HUES6 (cell line): Measurements from ENCODE around the gene PELO.

Source experiments
- H3K27ac ChIP-seq: 2 replicates; pipeline ENCODE4 v1.7.0; 2013; ENCODE audit warnings: low read depth, mild to moderate bottlenecking, low read length, inconsistent platforms
- H3K27me3 ChIP-seq: 2 replicates; pipeline ENCODE4 v1.6.1; 2013; ENCODE audit warnings: low read length; ENCODE audit not compliant: control insufficient read depth, insufficient read depth
- H3K36me3 ChIP-seq: 2 replicates; pipeline ENCODE4 v1.6.1; 2013; ENCODE audit warnings: low read length; ENCODE audit not compliant: control insufficient read depth, insufficient read depth
- H3K4me1 ChIP-seq: 2 replicates; pipeline ENCODE4 v1.6.1; 2013; ENCODE audit warnings: low read length; ENCODE audit not compliant: control insufficient read depth, insufficient read depth
- H3K4me3 ChIP-seq: 2 replicates; pipeline ENCODE4 v1.5.1; 2013; ENCODE audit warnings: low read depth, low read length
- H3K9ac ChIP-seq: one replicate; pipeline ENCODE4 v1.6.1; 2013; ENCODE audit warnings: mild to moderate bottlenecking, low read length
- H3K9me3 ChIP-seq: 2 replicates; pipeline ENCODE4 v1.6.1; 2013; ENCODE audit warnings: low read depth, low read length; ENCODE audit not compliant: control insufficient read depth, insufficient read depth

The PELO gene

GRCh38 chr5:52786949-52787599 is 642 bp upstream of the PELO start:
- Histone ChIP-seq H3K4me3 (peak overlapping the region; percentile 77), H3K27ac (no peak overlapping the region), H3K36me3 (no peaks in the 10 kb centered on the region), H3K27me3 (no peaks in the 10 kb centered on the region), H3K9ac (no peak overlapping the region), H3K9me3 (no peaks in the 10 kb centered on the region), H3K4me1 (peaks cover 10% of the 10 kb centered on the region; the same call in 1 of the 2 replicates)

DNA sequence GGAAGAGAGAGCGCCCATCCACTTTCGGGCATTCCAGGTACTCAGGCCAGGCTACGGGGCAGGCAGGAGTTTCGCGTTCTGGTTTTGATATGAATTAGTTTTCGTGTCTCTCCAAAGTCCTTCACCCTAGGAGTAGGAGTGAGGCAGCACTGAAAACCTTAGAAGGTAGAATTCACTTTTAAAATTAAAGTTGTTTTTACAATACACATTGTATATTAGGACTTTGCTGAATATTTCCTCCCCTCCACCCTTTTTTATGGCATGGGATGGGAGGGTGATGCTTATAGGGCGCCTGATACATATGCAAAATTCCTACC is 747 bp downstream of the PELO start:
- Histone ChIP-seq H3K9me3 (no peaks in the 10 kb centered on the region), H3K4me3 (peak overlapping the region; percentile 77), H3K4me1 (peaks cover 10% of the 10 kb centered on the region; the same call in 1 of the 2 replicates), H3K9ac (peak overlapping the region; percentile 49), H3K27ac (no peak overlapping the region), H3K36me3 (no peaks in the 10 kb centered on the region), H3K27me3 (no peaks in the 10 kb centered on the region)

GRCh38 chr5:52789378-52789777 is 1.7 kb downstream of the PELO start:
- H3K4me1 ChIP-seq, result peaks cover 10% of the 10 kb centered on the region; the same call in 1 of the 2 replicates
- H3K27me3 ChIP-seq, result no peaks in the 10 kb centered on the region
- no peaks in the 10 kb centered on the region for H3K36me3 ChIP-seq
- H3K9ac ChIP-seq, result no peak overlapping the region
- H3K9me3 ChIP-seq, result no peaks in the 10 kb centered on the region
- peak overlapping the region; percentile 77 for H3K4me3 ChIP-seq
- H3K27ac ChIP-seq, result no peak overlapping the region

DNA sequence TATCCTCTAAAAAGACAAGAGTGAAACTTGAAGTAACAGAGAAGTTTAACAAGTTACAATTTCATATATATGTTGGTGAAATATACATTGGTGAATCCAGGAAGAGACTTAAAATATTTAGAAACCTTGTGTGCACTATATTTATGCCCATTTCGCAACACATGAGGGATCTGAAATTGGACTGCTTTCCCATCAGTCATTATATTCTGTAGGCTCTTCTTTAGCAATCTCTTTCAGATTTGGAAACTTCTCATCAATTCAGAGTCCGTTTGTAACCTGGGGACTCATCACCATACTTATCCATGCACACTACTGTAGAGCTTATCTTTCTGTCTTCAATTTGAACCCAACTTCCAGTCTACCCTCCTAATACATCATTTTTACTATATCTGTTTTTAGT is 2.1 kb downstream of the PELO start:
- no peaks in the 10 kb centered on the region for H3K9me3 ChIP-seq
- H3K4me3 ChIP-seq, result no peak overlapping the region
- peaks cover 10% of the 10 kb centered on the region; the same call in 1 of the 2 replicates for H3K4me1 ChIP-seq
- H3K36me3 ChIP-seq, result no peaks in the 10 kb centered on the region
- H3K27ac ChIP-seq, result no peak overlapping the region
- H3K27me3 ChIP-seq, result no peaks in the 10 kb centered on the region
- H3K9ac ChIP-seq, result no peak overlapping the region

GRCh38 chr5:52791366-52791765 is 3.6 kb downstream of the PELO start:
- no peak overlapping the region for H3K27ac ChIP-seq
- H3K4me3 ChIP-seq, result no peak overlapping the region
- no peaks in the 10 kb centered on the region for H3K36me3 ChIP-seq
- H3K9ac ChIP-seq, result no peak overlapping the region
- H3K27me3 ChIP-seq, result no peaks in the 10 kb centered on the region
- H3K9me3 ChIP-seq, result no peaks in the 10 kb centered on the region
- H3K4me1 ChIP-seq, result peaks cover 10% of the 10 kb centered on the region; the same call in 1 of the 2 replicates

DNA sequence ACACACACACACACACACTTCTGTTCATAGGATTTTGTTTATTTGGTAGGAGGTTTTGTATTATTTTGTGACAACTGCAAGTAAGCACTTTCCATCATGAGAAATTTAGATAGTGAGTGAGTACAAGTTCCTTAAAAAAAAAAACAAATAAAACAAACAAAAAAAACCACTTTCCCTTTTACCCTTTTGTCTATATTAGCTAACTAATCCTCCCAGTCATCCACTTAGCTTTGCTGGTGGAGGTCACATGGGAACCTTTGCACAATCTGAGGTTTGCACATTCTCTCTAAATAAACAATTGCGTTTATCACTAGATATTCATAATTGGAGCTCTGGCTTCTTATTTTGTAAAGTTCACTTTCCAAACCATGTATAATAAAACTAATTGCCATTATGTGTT is 6.8 kb downstream of the PELO start:
- no peak overlapping the region for H3K27ac ChIP-seq

DNA sequence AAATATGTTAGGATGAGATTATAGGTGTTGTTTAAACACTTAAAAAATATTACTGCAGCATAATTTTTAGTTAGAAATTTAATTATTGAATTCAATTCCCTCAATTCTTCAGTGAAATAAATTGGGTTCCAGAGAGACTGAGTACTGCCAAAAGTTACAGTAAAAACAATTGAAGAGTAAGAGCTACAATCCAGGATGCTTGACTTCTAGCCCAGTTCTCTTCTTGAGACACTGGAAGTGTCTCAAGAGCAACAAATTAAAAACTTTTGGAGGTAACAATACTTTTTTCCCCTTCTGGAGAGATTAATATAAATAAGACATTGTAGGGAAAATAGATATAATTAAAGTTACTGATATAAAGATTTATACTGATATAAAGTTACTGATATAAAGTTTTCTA is 8.3 kb downstream of the PELO start:
- peaks cover 22% of the 10 kb centered on the region for H3K4me1 ChIP-seq
- no peak overlapping the region for H3K4me3 ChIP-seq
- no peaks in the 10 kb centered on the region for H3K36me3 ChIP-seq
- H3K27ac ChIP-seq, result no peak overlapping the region
- H3K9me3 ChIP-seq, result no peaks in the 10 kb centered on the region
- no peak overlapping the region for H3K9ac ChIP-seq
- no peaks in the 10 kb centered on the region for H3K27me3 ChIP-seq

More for the DNA sequence above, 6.8 kb downstream of the PELO start:
- H3K9ac ChIP-seq, result no peak overlapping the region
- no peaks in the 10 kb centered on the region for H3K9me3 ChIP-seq
- H3K36me3 ChIP-seq, result no peaks in the 10 kb centered on the region
- H3K4me3 ChIP-seq, result no peak overlapping the region
- peaks cover 22% of the 10 kb centered on the region for H3K4me1 ChIP-seq
- no peaks in the 10 kb centered on the region for H3K27me3 ChIP-seq

- no peaks in the 10 kb centered on the region for H3K27me3 ChIP-seq
- no peak overlapping the region for H3K9ac ChIP-seq
- no peaks in the 10 kb centered on the region for H3K9me3 ChIP-seq
- no peak overlapping the region for H3K4me3 ChIP-seq
- H3K4me1 ChIP-seq, result peaks cover 23% of the 10 kb centered on the region
- H3K27ac ChIP-seq, result no peak overlapping the region
- peaks cover 3% of the 10 kb centered on the region for H3K36me3 ChIP-seq
Observed at GRCh38 chr5:52796516-52797103, 8.9 kb downstream of the PELO start.

- Histone ChIP-seq H3K27me3 (no peaks in the 10 kb centered on the region), H3K4me3 (peak overlapping the region; percentile 92), H3K36me3 (peaks cover 7% of the 10 kb centered on the region), H3K9ac (peak overlapping the region; percentile 52), H3K27ac (peak overlapping the region; percentile 7; the same call in 1 of the 2 replicates), H3K4me1 (peaks cover 34% of the 10 kb centered on the region), H3K9me3 (no peaks in the 10 kb centered on the region)
Observed at GRCh38 chr5:52798938-52799337, 11.2 kb downstream of the PELO start.

GRCh38 chr5:52799358-52799982 is 11.8 kb downstream of the PELO start:
- H3K9me3 ChIP-seq, result no peaks in the 10 kb centered on the region
- H3K9ac ChIP-seq, result peak overlapping the region; percentile 91
- H3K36me3 ChIP-seq, result peaks cover 11% of the 10 kb centered on the region
- no peaks in the 10 kb centered on the region for H3K27me3 ChIP-seq
- H3K4me1 ChIP-seq, result peaks cover 34% of the 10 kb centered on the region
- peak overlapping the region; percentile 92 for H3K4me3 ChIP-seq
- H3K27ac ChIP-seq, result peak overlapping the region; percentile 87; the same call in 1 of the 2 replicates

DNA sequence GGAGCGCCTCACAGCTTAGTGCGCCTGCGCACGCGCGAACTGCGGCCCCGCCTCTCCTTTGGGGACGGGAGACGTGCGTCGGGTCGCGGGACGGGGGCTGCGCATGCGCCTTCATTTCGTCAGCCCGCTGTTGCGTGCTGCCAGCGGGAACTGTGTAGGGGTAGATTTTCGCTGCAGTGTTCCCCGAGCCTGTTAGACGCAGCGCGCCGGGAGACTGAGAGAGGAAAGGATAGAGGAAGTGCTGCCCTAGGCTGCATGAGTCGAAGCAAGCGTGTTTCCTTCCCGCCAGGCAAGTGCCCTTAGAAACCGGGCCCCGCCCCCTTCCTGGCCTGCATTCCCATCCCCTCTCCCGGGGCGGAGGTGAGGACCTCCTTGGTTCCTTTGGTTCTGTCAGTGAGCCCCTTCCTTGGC is 12.3 kb downstream of the PELO start:
- H3K9me3 ChIP-seq, result no peaks in the 10 kb centered on the region
- peaks cover 35% of the 10 kb centered on the region for H3K4me1 ChIP-seq
- peak overlapping the region; percentile 91 for H3K9ac ChIP-seq
- peaks cover 11% of the 10 kb centered on the region for H3K36me3 ChIP-seq
- H3K4me3 ChIP-seq, result peak overlapping the region; percentile 92
- no peaks in the 10 kb centered on the region for H3K27me3 ChIP-seq
- H3K27ac ChIP-seq, result peak overlapping the region; percentile 87
